Astrocyte of the spinal cord (primary cell): ENCODE results near the gene JMJD1C.

Experiments
- DNase-seq: peaks from one replicate; pipeline ENCODE4 v3.0.0; 2011; ENCODE audit warnings: low read depth, low spot score
- H3K4me3 ChIP-seq: 2 replicates; pipeline ENCODE4 v1.5.1; 2011; ENCODE audit warnings: low read depth, mild to moderate bottlenecking, low read length, moderate library complexity
- in situ Hi-C: cut with HindIII; loops from 2 replicates; pipeline ENCODE4 v1.10.0; 2017; ENCODE audit warnings: low sequenced_read_pairs
- TF ChIP-seq, protein P1 (sequence below): IDR thresholded peaks from 2 replicates; pipeline ENCODE4 v1.5.1; 2012; ENCODE audit warnings: low read depth, mild to moderate bottlenecking, low read length, inconsistent platforms

Gene JMJD1C

DNA sequence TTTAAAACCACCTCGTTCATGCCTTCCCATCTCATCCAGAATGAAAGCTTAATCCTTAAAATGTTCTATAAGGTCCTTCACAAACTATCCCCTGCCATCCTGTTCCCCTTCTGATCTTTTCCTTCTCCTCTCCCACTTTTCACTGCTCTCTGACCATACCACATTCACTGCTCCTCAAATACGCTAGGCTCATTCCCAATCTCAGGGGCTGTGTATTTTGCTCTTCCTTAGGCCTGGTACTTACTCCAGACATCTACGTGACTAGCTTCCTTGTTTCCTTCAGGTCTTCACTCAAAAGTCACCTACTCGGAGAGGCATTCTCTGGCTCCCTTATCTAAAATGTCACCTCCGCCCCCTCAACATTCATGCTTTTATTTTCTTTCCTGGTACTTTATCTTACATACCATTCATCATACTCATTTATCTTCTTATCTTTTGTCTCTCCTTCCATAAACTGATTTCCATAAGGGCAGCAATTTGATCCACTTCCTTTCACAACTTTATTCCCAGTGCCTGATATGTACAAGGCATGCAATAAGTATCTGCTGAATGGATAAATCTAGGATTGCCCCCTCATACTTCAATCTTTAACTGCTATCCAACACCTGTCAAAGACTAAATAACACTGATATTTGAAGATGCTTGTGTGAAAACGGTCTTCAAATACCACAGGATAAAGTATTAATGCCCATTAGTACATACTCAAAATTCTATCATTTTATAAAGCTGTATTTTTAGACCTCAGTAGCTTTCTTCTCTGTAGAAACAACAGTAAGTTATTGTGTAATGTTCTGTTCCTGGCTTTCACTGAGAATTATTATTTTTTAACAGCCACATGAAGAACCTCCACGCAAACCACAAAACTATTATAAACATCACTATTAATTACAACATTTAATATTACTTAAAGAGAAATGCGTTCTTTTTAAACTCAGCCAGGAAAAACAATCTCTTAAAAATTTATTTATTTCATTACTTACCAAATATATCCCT, 27.0 kb downstream of the JMJD1C start:
- H3K4me3 ChIP-seq: no peak overlapping the region
- TF ChIP-seq, protein P1, sequence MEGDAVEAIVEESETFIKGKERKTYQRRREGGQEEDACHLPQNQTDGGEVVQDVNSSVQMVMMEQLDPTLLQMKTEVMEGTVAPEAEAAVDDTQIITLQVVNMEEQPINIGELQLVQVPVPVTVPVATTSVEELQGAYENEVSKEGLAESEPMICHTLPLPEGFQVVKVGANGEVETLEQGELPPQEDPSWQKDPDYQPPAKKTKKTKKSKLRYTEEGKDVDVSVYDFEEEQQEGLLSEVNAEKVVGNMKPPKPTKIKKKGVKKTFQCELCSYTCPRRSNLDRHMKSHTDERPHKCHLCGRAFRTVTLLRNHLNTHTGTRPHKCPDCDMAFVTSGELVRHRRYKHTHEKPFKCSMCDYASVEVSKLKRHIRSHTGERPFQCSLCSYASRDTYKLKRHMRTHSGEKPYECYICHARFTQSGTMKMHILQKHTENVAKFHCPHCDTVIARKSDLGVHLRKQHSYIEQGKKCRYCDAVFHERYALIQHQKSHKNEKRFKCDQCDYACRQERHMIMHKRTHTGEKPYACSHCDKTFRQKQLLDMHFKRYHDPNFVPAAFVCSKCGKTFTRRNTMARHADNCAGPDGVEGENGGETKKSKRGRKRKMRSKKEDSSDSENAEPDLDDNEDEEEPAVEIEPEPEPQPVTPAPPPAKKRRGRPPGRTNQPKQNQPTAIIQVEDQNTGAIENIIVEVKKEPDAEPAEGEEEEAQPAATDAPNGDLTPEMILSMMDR: no peak
- in situ Hi-C loops: no loop called here
- DNase-seq: no peak

- H3K4me3 ChIP-seq: no peak overlapping the region
- TF ChIP-seq, protein P1: no peak
- DNase-seq: no peak
- in situ Hi-C loops: no loop called here
These were observed 28.4 kb downstream of the JMJD1C start for GRCh38 chr10:63437116-63437949.

DNA sequence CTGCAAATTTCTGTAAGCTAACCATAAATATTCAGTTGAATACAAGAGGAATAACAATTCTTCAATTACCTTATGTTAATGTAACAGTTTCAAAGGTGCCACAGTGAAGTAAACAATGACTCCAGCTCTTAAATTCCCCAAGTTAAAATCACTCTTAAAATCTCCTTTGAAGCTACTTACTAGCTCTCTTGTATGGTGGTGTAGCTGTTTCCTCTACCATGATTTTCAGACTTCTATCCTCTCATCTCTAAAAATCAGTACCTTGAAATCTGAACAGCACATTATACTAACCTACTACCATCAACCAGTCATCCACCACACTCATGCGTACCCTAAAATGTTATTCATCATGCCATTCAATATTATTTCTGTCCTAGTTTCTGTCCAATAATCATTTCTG, 29.6 kb downstream of the JMJD1C start:
- in situ Hi-C loops: no loop called here
- no peak for DNase-seq
- no peak overlapping the region for H3K4me3 ChIP-seq
- TF ChIP-seq, protein P1: no peak

DNA sequence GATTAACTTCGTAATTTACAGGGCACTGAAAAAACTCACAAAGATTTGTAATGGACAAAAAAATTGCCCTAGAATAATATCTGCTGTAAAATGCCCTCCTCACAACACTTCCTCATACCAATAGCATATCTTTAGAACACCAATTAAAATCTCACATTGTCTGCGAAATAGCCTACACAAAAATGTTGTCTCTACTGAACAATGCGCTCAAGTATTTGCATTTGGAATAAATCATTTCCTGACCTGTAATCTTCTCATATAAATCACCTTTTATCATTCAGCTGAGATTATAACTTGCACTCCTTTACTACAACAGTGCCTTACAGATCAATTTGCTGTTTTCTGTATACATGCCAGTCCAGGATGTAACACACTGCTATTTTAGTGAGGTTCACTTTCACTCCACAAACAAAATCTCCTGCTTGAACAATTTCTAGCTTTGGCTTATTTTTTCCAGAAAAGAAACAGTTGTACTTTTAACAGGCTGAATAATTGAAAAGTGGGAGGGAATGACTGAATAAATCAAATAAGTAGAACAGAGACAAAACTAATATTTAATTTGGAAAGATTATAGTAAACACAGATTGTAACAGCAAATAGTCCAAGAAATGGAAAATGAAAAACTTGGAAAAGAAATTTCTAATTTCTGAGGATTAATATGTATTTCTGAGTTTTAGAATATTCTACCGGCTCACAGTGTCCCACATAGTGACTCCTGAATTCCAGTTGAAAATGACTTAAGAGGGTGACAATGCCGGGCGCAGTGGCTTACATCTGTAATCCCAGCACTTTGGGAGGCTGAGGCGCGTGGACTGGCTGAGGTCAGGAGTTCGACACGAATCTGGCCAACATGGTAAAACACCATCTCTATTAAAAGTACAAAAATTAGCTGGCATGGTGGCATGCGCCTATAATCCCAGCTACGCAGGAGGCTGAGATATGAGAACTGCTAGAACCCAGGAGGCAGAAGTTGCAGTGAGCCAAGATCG, 30.6 kb downstream of the JMJD1C start:
- in situ Hi-C loops: no loop called here
- no peak for DNase-seq

DNA sequence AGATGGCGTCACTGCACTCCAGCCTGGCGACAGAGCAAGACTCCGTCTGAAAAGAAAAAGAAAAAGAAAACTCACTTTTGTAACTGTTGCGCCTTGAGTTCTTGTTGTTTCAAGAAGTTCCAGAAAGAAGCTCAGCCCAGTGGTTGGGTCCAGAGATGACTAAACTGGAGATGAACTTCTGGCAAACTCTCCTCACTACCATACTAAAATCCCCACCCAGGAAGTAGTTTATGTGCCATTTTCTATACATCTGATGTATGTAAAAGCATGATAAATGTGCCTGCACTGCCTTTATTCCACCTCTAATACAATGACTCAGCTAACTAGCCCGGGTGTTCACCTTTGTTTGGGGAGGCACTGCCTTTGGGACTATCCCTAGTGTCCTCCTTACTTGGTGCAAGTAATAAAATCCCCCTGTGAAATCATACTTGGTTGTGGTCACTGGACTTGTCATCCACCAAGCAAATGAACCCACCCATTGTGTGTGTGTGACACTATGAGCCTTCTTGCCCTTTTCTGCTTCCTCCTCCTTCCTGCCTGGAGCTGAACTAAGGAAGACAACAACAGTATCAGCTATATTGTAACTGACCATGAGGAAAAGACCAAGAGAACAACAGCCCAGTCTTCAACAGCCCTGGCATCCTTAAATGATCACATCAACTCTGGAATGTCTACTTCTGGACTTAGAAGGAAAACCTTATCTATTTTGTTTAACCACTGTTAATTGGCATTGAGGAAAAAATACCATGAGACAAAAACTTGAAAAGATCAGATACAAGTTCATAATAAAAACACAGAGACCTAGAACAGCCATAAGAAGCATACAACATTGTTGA, 33.6 kb downstream of the JMJD1C start:
- TF ChIP-seq, protein P1: no peak
- H3K4me3 ChIP-seq: no peak overlapping the region
- in situ Hi-C loops: no loop called here
- no peak for DNase-seq

More for the DNA sequence above, 30.6 kb downstream of the JMJD1C start:
- TF ChIP-seq, protein P1: no peak
- no peak overlapping the region for H3K4me3 ChIP-seq
